ENCODE measurements around the gene SEMA3A.

- no peak for TF ChIP-seq CTCF (IDR thresholded peaks at IDR 0.05)
- TF ChIP-seq HMGA2 (CRISPR knock-in tag; IDR thresholded peaks at IDR 0.05), result no peak
Observed at GRCh38 chr7:84224505-84224904, 29.9 kb upstream of the SEMA3A start.
